Nucleus accumbens (tissue), 56 donors: ENCODE data around the gene GPR55.
A peak's percentile ranks its signal among the peaks of the same experiment; 100 is the strongest.

Experiments
- DNase-seq, 56 donors: peaks; one replicate each; lab custom pipeline; 2025; lab: John Stamatoyannopoulos, UW

Gene GPR55

DNA sequence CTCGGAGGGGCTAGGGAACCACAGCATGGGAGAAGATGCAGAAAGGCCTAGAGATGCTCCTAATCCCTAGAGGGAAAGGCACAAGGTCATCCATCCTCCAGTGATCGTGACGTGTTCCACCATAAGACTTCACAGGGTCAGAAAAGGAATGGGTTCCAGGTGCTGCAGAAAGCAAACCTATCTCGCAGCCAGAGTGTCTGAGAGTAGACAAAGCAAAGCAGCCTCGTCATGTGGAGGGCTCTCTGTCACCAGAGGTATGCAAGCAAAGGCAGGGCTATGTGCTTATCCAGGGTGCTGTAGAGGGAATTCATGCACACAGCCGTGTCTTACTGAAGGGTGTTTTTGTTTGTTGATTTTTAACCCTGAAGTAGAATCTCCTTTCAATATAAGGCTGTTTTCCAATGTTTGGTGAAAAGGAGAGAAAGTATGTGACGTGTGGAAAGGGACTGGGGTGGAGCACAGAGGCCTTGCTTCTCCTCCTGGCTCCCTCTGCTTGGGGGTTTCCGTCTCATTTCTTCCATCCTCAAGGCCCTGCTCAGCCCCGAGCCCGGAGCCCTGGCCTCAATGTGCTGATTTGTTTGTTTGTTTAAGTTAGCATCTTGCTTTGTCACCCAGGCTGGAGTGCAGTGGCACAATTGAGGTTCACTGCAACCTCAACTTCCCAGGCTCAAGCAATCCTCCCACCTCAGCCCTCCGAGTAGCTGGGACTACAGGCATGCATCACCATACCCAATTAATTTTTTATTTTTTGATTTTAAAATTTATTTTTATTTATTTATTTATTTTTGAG is 3.0 kb downstream of the GPR55 start:
- no peak for DNase-seq

DNA sequence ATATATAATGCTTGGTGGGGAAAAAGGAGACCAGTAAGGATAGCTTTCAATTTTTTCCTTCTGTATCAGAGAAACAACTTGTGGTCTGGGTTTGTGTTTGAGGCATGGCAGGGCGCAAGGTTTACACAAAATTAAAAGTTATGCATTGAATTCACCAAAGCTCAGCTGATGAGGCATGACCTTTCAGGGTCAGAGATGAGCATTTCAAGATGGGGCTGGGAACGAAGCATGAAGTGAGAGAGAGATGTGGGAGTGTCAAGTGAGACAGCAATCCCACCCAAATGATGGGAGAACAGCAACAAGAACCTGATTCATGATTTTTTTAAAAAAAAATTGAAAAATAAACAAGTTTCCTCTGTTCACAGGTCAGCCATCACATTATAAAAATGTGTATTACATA is 4.9 kb downstream of the GPR55 start:
- DNase-seq, result no peak

DNA sequence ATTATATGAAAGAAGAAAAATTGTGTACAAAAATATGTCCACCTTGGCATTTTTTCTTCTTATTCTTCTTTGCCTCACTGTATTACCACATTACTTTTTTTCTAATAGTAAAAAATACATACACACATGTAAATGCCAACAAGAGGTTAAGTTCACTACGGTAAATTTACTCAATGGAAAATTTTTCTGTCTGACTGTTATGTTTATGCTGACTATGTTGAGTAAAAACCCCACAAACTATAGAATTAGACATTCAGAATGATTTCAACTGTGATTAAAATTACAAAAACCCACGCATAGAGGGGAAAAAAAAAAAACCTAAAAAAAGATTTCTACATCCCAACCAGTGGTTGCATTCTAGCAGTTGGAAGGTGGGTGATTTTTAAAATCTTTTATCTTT is 5.4 kb downstream of the GPR55 start:
- no peak for DNase-seq

DNA sequence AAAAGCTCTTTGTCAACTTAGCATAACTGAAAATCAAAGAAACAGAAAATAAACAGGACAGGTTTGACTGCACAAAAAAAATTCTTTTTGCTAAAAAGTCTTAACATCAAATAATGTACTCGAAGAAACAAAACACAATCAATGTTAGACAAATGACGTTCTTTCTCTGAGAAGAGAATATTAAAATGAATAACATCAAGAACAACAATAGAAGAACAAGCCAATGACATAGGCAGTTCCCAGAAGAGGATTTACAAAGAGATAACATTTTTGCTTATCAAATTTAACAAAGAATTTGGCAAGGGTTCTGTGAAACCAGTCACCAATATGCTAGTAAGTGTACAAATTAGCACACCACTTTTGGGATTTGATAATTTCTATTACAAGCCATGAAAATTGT is 5.8 kb downstream of the GPR55 start:
- DNase-seq, result no peak

DNA sequence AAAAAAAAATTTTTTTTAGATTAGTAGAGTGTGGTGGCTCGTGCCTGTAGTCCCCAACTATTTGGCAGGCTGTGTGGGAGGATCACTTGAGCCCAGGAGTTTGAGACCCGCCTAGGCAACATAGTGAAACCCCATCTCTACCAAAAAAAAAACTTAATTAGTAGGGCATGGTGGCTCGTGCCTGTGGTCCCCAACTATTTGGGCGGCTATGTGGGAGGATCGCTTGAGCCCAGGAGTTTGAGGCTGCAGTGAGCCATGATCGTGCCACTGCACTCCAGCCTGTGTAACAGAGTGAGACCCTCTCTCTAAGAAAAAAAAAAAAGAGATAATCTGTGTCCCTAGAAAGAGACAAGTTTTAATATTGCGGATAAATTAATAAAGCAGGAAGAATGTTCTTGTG is 8.8 kb downstream of the GPR55 start:
- DNase-seq, result no peak

DNA sequence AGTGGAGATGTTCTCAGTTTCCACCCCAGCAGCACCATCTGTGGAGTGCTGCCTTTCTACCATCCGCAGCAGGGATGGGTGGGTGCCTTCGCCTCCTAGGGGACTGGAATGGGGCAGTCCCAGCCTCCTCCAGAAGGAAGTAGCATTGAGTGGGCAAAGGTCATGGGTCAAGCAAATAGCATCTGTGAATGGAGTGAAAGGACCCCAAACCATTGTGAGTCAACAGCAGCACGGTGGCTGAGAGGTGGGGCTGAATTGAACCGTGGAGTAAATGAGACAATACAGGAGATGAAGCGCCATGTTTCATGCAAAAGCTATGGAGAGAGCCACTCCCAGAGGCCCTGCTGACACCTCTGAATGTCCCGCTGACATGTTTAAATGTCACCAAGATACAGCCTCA is 9.7 kb downstream of the GPR55 start:
- no peak for DNase-seq

DNA sequence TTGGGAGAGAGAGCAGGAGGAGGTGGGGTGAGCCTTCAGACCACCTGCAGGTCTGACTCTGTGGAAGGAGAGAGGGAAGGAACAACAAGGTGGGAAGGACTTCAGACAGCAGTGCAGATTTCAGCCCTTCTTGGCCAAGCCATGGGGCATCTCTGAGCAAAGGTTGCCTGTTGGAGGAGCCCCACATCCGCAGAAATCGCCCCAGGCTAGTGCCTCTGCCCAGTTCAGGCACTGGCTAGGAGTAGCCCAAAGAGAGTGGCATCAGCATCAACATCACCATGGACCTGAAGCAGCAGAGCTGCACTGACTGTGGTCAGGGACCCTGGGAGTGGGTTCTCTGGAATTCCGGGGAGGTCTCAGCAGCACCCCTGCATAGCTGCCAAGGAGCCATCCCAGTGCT is 10.2 kb downstream of the GPR55 start:
- no peak for DNase-seq

DNA sequence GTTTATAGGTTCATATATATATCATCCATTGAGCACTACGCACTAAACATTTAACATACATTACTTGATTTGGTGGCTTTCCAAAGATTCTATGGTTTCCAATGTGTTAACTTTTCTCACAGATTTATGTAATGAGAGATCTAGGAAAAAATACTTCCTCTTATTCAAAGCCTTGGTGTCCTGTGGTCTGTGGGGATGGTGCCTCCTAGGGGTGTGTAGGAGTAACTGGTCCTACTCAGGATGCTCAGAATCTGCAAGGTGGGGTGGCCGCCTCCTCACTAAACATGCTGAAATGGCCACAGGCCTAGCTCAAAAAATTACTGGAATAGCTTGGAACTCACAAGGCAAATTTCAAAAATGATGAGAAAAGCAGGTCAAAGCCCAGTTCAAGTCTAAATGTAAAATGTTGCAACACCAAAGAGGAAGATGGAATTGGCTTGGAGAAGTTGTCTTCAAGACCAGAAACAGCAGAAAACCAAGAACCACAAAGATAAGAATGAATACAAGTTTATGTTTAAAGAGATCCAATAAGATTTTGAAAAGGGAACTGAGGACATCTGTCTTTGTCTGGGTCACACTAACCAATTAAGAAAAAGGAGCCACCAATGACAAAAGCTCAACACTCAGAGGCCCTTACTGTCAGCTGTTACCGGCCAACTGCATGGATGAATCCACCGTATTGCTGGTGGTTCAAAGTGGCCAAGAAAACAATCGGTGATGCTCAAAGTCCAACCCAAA is 11.5 kb downstream of the GPR55 start:
- DNase-seq, result peak in 9 of 56 donors; percentile 14 to 47 (median 26)

DNA sequence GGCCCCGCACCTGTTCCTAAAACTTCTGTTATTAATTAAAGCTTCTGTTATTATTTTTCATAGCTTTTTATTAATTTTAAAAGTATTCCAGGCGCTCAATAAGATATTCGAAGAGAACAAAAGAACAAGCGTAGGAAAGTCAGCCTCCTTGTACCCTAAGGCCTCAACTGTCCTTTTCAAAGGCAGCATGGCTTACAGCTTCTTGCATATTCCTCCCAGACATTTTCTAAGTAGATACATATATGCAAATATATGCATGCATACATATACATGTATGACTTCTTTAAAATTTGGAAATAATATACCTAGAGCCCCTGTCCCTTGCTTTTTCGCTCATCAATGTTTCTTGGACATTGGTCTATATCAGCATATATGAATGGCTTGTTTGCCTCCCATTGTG is 12.3 kb downstream of the GPR55 start:
- DNase-seq, result no peak

DNA sequence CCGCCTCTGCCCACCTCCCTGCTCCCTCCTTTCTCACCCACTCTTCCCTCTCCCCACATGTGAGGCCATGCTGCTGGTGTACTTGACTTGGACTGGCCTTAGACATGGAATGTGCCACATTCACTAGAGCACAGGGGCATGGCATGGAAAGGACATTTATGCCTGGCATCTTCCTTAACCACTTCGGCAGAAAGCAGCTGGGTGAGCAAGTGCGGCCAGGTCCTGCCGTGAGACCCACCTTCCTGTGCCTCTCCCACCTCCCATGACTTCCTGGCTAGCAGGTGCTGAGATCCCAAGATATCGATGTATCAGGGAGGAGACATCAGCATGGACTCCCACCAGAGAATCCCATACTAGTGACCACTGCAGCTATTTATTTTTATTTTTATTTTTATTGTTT is 13.0 kb downstream of the GPR55 start:
- no peak for DNase-seq

DNA sequence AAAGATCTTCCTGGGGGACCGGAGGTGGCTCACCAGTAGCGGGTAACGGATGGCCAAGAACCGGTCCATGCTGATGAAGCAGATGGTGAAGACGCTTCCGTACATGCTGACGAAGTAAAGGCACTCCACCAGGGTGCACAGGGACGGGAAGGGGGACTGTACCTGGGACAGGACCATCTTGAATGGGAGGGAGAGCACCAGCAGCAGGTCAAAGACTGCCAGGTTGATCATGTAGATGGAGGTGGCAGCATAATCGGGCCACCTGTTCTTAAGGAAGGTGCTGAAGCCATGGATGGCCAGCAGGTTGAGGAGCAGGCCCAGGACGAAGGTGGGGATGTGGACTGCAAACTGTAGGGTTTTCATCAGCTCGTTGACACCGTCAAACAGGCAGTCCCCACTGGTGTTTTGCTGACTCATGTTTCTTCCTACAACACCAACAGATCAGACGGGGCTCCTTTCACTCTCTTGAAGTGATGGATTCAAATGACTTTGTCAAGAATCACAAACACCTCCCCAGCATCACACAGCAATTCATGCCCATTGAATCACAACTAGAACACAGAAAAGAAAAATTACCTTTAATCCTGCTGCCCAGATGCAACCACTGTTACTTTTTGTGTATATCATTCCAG is 14.4 kb downstream of the GPR55 start:
- DNase-seq, result no peak

DNA sequence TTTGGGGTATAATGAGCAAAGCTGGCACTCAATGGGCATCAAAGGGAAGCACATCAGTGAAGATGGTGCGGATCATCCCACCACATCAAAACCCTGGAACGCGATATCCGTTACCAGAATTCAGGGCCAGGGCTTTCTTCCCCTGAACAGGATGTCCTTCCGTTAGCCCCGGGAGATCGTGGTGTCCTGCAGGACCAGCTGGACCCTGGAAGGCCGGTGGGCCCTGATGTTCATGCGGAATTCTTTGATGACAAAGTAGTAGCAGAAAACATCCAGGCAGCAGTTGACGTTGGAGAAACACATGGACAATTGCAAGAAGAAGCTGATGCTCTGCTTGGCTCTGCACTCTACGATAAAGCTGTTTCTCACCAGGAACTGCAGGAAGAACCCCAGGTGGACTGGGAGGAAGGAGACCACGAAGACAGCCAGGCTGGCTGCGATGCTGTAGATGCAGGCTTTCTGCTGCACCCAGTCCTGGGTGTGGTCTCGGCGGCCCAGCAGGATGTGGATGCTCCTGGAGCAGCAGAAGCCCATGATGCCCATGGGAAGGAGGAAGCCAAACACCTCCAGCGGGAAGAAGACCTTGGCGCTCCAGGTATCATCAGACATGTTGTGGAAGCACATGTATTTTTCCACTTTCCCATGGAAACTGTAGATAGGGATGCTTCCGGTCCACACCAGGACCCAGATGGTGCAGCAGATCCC is 15.0 kb downstream of the GPR55 start:
- DNase-seq, result no peak

DNA sequence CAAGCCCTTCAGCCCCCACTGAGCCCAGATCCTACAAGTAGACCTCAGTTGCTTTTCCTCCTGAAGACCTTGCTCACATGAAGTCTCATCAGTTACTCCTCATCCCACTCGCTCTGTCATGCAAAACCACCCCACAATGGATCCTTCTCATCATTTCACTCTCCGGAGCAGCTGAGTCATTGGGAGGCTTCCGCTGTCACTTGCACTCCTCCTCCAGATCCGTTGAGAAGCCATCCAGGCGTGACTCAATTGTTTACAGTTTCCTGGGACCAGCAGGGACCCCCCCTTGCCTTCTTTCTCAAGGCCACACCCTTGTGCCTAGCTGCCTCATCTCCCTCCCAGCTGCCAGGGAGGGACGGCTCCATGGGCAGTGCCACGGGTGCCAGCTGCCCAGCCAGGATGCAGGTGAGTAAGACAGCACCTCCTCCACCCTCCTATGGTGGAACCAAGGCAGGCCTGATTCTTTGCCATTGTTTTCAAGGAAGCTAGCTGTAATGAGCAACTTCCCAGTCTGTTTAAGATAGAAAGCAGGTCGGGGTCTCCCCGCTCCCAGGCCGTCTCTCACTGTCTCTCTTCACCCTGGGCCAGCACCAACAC is 16.3 kb downstream of the GPR55 start:
- peak in 30 of 56 donors; percentile 17 to 77 (median 46) for DNase-seq

DNA sequence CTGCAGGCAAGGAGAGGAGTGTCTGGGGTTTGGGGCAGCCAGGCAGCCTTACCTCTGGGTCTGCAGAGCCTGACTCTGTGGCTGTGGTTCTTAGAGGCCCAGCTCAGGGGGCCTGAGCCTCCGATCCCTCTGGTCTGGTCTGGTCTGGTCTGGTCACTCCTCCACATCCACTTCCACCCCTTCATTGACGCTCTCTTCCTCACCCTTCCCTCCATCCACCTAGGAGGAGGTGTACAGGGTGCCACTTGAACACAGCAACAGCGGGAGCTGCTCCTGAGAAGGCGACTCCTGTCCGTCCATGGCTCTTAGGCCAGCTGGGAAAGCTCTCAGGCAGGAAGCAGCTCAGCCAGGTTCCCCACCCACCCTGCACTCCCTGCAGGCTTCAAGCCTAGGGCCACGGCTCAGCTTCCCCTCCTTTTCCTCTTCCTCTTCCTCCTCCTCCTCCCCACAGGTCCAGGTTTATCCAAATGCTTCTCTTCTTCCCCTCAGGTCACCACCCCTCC is 16.9 kb downstream of the GPR55 start:
- no peak for DNase-seq

DNA sequence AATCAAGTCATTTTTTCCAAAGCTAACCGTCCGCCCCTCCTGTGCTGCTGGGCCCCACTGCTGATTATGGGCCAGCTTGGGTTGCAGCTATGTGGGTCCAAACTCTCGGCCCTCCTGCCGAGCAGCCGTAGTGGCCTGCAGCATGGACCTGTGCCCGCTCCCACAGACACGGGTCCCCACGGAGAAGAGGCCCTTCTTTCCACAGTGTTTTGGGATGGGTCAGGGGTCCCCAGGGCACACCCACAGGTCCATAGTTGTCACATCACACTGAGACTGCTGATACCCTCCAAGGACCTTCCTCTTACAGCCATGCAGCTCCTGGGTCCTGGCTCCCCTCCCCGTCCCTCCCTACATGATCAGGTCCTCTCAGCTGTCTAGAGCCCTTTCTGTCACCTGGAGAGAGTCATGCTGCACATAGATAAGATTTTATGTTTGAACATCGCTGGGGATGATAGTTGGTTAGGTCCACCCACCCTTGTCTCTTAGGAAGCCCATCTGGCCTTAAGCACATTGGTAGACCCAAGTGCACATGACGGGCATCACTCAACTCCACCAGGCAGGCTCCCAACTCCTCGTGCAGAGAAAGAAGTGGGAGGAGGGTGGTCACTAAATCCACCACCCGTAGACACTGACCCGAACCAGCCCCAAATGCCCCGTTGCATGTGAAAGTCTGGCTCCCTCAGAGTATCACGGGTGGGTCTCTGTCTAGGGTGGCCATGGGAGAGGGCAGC is 17.5 kb downstream of the GPR55 start:
- no peak for DNase-seq

DNA sequence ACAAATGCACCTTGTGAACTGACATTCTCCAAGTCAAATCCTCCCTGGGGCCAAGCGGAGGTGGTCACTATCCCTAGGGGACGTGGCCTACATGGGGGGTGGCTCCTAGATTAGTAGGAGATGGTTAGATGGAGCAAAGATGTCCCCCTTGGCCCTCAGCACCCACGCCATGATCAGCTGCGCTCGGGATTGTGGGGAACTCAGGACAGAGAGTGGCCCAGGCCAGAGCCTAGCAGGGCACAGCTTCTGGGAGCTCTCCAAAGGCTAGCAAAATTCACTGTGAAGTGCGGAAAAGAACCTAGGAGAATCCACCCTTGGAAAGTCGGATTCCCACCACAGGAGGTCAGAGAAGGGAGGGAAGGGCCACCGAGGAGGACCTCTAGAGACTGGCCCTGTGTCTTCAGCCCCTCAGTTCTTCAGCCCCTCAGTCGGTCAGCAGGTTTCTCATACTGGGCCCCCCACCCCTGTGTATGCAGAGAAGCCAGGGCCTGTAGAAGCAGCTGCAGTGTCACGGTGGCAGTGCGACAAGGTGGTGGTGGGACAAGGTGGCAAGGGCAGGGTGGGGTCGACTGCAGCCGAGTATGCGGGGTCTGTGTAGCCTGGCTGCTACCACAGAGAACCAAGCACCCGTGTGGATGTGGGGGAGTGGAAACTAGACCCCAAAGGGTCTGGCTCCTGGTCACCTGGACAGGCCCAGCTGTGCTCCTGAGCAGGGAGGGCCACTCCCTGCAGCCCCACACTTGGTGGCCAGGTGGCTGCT is 18.4 kb downstream of the GPR55 start:
- DNase-seq, result no peak

DNA sequence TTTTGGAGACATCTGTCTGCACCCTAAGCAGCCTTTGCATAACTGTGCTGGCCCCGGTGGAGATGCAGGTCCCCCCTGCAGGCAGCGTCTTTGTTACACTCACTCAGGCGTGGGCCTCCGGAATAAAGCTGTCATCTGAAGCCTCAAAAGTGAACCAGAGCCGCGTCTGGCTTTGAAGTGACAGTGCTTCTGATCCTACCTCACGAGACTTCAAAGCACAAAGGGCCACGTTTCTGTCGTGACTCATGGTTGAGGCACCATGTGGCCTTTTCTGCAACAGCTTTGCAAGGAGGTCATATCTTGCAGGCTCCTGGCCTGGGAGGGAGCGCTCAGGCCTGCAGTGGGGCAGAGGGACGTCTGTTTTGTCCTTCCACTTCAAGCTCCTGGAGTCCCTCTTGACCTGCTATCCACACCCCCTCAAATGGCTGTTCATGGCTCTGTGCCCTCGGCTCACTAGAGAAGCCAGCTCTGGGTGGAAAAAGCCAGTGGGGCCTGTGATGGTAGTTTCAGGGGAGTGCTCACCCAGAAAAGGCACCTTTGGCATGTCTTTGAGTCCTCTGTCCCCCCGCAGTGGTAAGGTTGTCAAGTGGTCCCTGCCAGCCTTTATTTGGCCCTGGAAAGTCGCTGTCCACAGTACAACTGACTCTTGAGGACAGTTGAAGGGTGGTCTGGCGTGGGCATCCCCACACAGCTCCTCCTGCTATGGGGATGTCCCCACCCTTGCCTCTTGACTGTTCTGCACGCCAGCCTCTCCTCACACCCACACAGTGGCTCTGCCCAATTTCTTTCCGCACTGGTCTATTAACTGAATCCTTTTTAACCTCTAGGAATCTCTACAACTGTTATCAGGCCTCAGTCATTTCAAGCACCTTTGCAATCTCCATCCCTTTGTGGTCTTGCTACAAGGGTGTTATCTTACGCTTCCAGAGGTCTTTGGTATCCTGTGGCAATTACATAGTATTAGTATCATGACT is 19.3 kb downstream of the GPR55 start:
- peak in 5 of 56 donors; percentile 7 to 37 (median 19) for DNase-seq
